ENCODE data around the gene CNTNAP4.

CNTNAP4 gene

GRCh38 chr16:76309639-76310335, 32.6 kb downstream of the CNTNAP4 start:
- FAIRE-seq (no peak), DNase-seq (ENCODE audit: insufficient read length) (no peak)
- TF ChIP-seq POLR2AphosphoS5 (IDR thresholded peaks at IDR 0.05; ENCODE audit: low read depth, low read length) (no peak), POLR2A (IDR thresholded peaks at IDR 0.05; ENCODE audit: low read depth, low read length) (no peak), TAF1 (IDR thresholded peaks at IDR 0.05; ENCODE audit: borderline replicate concordance, low read depth, low read length) (no peak)

DNA sequence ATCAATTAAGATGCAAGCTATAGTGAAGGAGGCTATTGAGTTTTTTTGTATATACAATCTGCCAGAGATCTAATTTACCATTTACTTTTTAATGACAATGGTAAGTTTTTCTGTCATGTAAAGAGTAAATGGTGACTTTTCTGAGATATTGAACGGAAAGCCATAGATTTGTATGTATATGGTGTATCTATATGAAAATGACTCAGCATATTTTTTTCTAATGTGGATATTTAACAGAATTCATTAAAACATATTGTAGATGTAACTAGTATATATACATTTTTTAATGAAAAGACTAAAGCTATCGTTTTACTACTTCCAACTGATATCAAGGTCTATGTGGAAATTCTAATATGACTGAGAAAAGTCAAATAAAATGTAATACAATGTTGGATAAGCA, 34.1 kb downstream of the CNTNAP4 start:
- DNase-seq (ENCODE audit: insufficient read length) (no peak), FAIRE-seq (no peak)
- TF ChIP-seq POLR2A (IDR thresholded peaks at IDR 0.05; ENCODE audit: low read depth, low read length) (no peak), POLR2AphosphoS5 (IDR thresholded peaks at IDR 0.05; ENCODE audit: low read depth, low read length) (no peak), TAF1 (IDR thresholded peaks at IDR 0.05; ENCODE audit: borderline replicate concordance, low read depth, low read length) (no peak)

DNA sequence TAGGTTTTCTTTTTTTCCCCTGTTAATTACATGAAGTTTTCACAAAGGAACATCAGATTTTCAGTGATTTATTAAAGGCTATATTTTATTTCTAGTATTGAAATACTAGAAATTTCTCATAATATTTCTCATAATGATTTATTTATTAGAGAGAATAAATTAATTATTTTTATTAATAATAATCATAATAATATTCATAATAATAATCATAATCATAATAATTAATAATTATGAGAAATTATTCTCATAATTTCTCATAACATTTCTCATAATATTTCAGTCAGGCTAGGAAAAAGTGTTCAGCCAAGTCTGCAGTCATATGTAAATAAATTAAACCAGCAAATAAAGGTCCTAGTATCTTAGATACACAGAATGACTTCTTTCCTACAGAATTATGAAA, 41.4 kb downstream of the CNTNAP4 start:
- DNase-seq (ENCODE audit: insufficient read length) (no peak), FAIRE-seq (no peak)
- TF ChIP-seq POLR2AphosphoS5 (IDR thresholded peaks at IDR 0.05; ENCODE audit: low read depth, low read length) (no peak), POLR2A (IDR thresholded peaks at IDR 0.05; ENCODE audit: low read depth, low read length) (no peak)

DNA sequence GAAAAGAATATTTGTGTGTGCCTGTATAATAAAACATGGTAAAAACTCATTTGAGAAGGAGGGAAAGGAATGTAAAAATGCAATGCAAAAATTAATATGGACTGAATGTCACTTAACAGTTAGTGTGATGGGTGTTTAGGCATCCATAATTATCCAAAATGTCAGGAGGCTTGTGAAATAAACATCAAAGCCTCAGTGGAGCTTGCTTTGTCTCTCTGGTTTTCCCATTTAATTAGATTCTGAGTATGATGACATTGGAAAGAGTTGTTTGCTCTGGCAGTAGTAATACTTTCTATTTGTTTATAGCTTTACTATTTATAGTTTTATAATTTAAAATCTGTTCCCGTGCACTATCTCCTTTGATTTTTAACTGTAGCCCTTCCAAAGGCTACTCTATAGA, 51.9 kb downstream of the CNTNAP4 start:
- DNase-seq (ENCODE audit: insufficient read length) = no peak
- FAIRE-seq = no peak
- TF ChIP-seq POLR2AphosphoS5 (IDR thresholded peaks at IDR 0.05; ENCODE audit: low read depth, low read length) = no peak
- TF ChIP-seq POLR2A (IDR thresholded peaks at IDR 0.05; ENCODE audit: low read depth, low read length) = no peak
- TF ChIP-seq TAF1 (IDR thresholded peaks at IDR 0.05; ENCODE audit: borderline replicate concordance, low read depth, low read length) = no peak

- FAIRE-seq = no peak
- no peak for DNase-seq (ENCODE audit: insufficient read length)
- TF ChIP-seq TAF1 (IDR thresholded peaks at IDR 0.05; ENCODE audit: borderline replicate concordance, low read depth, low read length) = no peak
These were observed 58.2 kb downstream of the CNTNAP4 start for GRCh38 chr16:76335180-76335974.

- DNase-seq (ENCODE audit: insufficient read length) = no peak
These were observed 58.9 kb downstream of the CNTNAP4 start for GRCh38 chr16:76336112-76336511.

DNA sequence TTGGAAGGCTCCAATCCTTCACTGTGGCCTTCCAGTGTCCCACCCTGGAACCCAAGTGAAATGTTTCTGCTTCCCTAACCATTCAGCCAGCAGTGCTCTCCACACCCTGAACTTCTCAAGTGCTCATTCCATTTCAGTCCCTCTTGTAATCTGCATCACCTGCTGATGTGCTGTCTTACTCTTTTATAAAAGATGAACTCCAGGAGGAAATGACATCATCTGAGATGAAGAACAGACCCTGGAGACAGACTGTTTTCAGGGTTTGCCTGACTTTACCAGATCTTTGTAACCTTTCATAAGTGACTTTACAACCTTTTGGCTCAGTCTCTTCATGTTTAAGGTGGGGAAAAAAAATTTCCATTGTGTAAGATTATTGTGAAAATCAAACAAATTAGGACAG, 61.3 kb downstream of the CNTNAP4 start:
- DNase-seq (ENCODE audit: insufficient read length) (no peak), FAIRE-seq (no peak)
- TF ChIP-seq POLR2A (IDR thresholded peaks at IDR 0.05; ENCODE audit: low read depth, low read length) (no peak), TAF1 (IDR thresholded peaks at IDR 0.05; ENCODE audit: borderline replicate concordance, low read depth, low read length) (no peak), POLR2AphosphoS5 (IDR thresholded peaks at IDR 0.05; ENCODE audit: low read depth, low read length) (no peak)

More at GRCh38 chr16:76336112-76336511, 58.9 kb downstream of the CNTNAP4 start:
- no peak for TF ChIP-seq POLR2A (IDR thresholded peaks at IDR 0.05; ENCODE audit: low read depth, low read length)
- TF ChIP-seq POLR2AphosphoS5 (IDR thresholded peaks at IDR 0.05; ENCODE audit: low read depth, low read length) = no peak
- no peak for TF ChIP-seq TAF1 (IDR thresholded peaks at IDR 0.05; ENCODE audit: borderline replicate concordance, low read depth, low read length)
- no peak for FAIRE-seq

DNA sequence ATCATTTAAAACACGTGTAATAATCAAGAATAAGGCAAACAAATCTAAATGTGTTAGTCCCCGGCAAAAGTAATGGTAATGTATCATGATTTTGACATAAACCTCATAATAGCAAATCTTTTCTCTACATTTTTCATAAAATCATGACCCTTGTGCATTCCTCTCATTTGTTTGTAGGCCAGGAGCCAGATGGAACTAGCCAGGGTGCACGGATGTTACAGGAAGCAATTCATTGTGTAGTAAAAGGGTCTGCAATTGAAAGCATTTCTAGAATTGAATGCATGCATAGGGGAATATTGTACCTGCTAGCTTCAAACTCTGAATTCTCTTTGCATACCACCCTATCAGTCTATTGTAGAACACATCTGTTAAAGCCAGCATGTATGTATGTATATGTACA, 66.6 kb downstream of the CNTNAP4 start:
- no peak for DNase-seq (ENCODE audit: insufficient read length)
- TF ChIP-seq TAF1 (IDR thresholded peaks at IDR 0.05; ENCODE audit: borderline replicate concordance, low read depth, low read length) (no peak), POLR2A (IDR thresholded peaks at IDR 0.05; ENCODE audit: low read depth, low read length) (no peak), POLR2AphosphoS5 (IDR thresholded peaks at IDR 0.05; ENCODE audit: low read depth, low read length) (no peak)
- FAIRE-seq = no peak

GRCh38 chr16:76345163-76345661, 68.0 kb downstream of the CNTNAP4 start:
- FAIRE-seq = no peak
- TF ChIP-seq TAF1 (IDR thresholded peaks at IDR 0.05; ENCODE audit: borderline replicate concordance, low read depth, low read length) (no peak), POLR2A (IDR thresholded peaks at IDR 0.05; ENCODE audit: low read depth, low read length) (no peak), POLR2AphosphoS5 (IDR thresholded peaks at IDR 0.05; ENCODE audit: low read depth, low read length) (no peak)

GRCh38 chr16:76346210-76346609, 69.0 kb downstream of the CNTNAP4 start:
- no peak for DNase-seq (ENCODE audit: insufficient read length)
- TF ChIP-seq POLR2A (IDR thresholded peaks at IDR 0.05; ENCODE audit: low read depth, low read length) = no peak
- TF ChIP-seq TAF1 (IDR thresholded peaks at IDR 0.05; ENCODE audit: borderline replicate concordance, low read depth, low read length) = no peak
- TF ChIP-seq POLR2AphosphoS5 (IDR thresholded peaks at IDR 0.05; ENCODE audit: low read depth, low read length) = no peak
- no peak for FAIRE-seq

More at GRCh38 chr16:76345163-76345661, 68.0 kb downstream of the CNTNAP4 start:
- no peak for DNase-seq (ENCODE audit: insufficient read length)

DNA sequence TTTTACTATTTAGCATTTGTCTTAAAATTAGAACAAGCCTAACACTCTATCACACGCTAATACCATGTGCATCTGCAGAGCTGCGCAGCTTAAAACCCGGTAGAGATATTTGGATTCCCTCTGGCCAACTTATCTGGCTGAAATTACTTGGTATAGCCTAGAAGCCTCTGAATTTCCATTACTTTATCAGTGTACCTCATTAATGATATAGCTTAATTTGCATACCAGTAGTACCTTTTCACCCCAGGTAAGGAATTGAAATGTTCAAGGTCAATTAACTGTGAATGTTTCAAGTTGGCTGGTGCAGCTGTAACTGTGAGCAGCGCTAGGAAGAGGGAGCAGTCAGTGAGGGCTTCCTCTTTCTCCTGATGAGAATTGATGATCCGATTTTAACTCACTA, 74.2 kb downstream of the CNTNAP4 start:
- FAIRE-seq = no peak
- TF ChIP-seq POLR2A (IDR thresholded peaks at IDR 0.05; ENCODE audit: low read depth, low read length) (no peak), TAF1 (IDR thresholded peaks at IDR 0.05; ENCODE audit: borderline replicate concordance, low read depth, low read length) (no peak), POLR2AphosphoS5 (IDR thresholded peaks at IDR 0.05; ENCODE audit: low read depth, low read length) (no peak)
- no peak for DNase-seq (ENCODE audit: insufficient read length)

DNA sequence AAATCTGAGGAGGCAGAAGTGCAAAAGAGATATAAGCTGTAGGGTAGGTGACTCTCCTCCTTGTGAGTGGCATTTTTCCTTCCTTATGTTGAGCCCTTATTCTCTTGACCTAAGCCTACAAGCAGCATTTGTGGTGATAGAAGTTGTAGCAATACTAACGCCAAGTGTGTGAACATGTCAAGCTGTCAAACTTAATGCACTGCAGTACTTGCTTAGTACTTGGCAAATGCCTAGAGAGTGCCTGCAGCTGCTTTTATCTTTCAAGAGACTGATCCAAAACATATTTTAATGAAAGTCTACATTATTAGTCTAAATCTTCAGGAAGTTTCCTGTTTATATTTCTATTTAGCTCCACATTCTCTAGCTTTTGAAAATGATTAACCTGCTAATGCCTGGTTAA, 83.2 kb downstream of the CNTNAP4 start:
- no peak for TF ChIP-seq TAF1 (IDR thresholded peaks at IDR 0.05; ENCODE audit: borderline replicate concordance, low read depth, low read length)
- DNase-seq (ENCODE audit: insufficient read length) (no peak), FAIRE-seq (no peak)
